ENCODE results near the gene ATE1. TPM values are rescaled to one million over a fixed set of nuclear protein-coding genes. Genes with fewer than 3 reads are reported as not detected.
A peak's percentile ranks its signal among the peaks of the same experiment; 100 is the strongest.

The ATE1 gene
- total and polyA plus RNA-seq, 2 experiments from 2014 or later = 17.4 to 24.5 TPM

DNA sequence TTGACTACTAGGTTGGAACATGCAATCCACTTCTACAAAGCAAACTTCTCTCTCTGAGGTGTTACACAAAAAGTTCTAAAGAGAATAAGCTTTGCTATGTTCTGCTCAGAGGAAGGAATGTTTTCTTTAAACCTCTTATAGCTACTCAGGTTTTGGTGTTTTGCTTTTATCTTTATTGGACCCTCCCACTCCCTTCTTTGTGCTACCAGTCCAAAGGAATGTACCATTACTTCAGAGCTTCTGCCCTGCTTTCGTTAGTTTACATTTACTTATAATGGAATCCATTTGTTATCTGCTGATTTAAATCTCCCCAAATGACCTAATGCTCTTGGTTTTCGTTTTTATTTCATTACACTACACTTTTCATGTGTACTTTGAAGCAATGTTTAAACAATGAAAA, 154.9 kb downstream of the ATE1 start:
- DNase-seq (ENCODE audit: low spot score) (peak; percentile 13), ATAC-seq (no peak)
- H3K4me1 ChIP-seq (ENCODE audit: insufficient read depth) = peaks cover 4% of the 10 kb centered on the region; the same call in 1 of the 2 replicates
- no peaks in the 10 kb centered on the region for H3K79me2 ChIP-seq (replicated peaks; ENCODE audit: insufficient read depth)
- Mint-ChIP-seq H3K36me3 (ENCODE audit: low read depth) (peaks cover 7% of the 10 kb centered on the region; the same call in 1 of the 3 replicates), H3K9me3 (0 out of 3 replicates have a peak, but pooled peaks cover 2% of the 10 kb centered on the region), H3K4me3 (no peak overlapping the region), H3K4me1 (peaks cover 12% of the 10 kb centered on the region; the same call in 2 of the 3 replicates), H3K27me3 (ENCODE audit: insufficient read depth, low read depth, poor library complexity) (no peaks in the 10 kb centered on the region), H3K27ac (no peak overlapping the region; the same call in 1 of the 2 replicates)
- no peaks in the 10 kb centered on the region for H3K9me2 ChIP-seq (ENCODE audit: insufficient read depth)
- no peak overlapping the region for H3K27ac ChIP-seq (ENCODE audit: low read depth)
- H2AFZ ChIP-seq = no peak overlapping the region
- H3K4me2 ChIP-seq = no peak overlapping the region
- H4K20me1 ChIP-seq (replicated peaks; ENCODE audit: insufficient read depth) = no peaks in the 10 kb centered on the region
- no peak for TF ChIP-seq REST (IDR thresholded peaks at IDR 0.05; ENCODE audit: unreplicated experiment)
- no peak for TF ChIP-seq JUNB (IDR thresholded peaks at IDR 0.05; ENCODE audit: unreplicated experiment)
- no peak for TF ChIP-seq ZNF331 (CRISPR knock-in tag; IDR thresholded peaks at IDR 0.05; ENCODE audit: low read depth)
- TF ChIP-seq NANOG (IDR thresholded peaks at IDR 0.05; ENCODE audit: borderline replicate concordance) = no peak
- no peak for TF ChIP-seq STAT1 (IDR thresholded peaks at IDR 0.05; ENCODE audit: unreplicated experiment)
- TF ChIP-seq EZH2phosphoT487 (IDR thresholded peaks at IDR 0.05; ENCODE audit: unreplicated experiment) = no peak
- no peak for TF ChIP-seq POLR2AphosphoS5 (IDR thresholded peaks at IDR 0.05; ENCODE audit: low read depth)
- no peaks in the 10 kb centered on the region for H3K36me3 ChIP-seq (ENCODE audit: insufficient read depth)
- H3K27me3 ChIP-seq (ENCODE audit: insufficient read depth) = no peaks in the 10 kb centered on the region
- H3K4me3 ChIP-seq = no peak overlapping the region
- H3F3A ChIP-seq (replicated peaks; ENCODE audit: low read depth) = no peaks in the 10 kb centered on the region

DNA sequence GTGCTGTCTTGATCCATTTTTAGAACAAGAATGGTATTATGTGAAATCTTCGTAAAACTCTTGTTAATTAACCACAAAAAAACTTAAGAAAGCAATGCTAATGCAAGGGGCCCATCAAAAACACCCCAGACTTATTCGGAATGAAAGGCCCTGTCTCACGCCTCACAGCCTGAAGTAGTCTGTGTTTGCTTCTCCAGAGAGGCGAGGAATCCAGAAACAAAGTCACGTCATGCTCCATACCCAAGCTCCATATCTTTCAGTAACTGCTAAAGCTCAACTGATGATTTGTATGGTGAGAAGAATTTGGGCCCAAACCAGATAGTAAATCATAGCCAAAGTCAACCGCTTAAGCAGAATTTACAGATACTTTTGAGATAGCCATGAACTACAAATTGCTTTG, 155.4 kb downstream of the ATE1 start:
- Mint-ChIP-seq H3K27me3 (ENCODE audit: insufficient read depth, low read depth, poor library complexity) (no peaks in the 10 kb centered on the region), H3K4me3 (no peak overlapping the region), H3K9me3 (peaks cover 7% of the 10 kb centered on the region; the same call in 2 of the 3 replicates), H3K36me3 (ENCODE audit: low read depth) (peaks cover 12% of the 10 kb centered on the region; the same call in 2 of the 3 replicates), H3K4me1 (peaks cover 12% of the 10 kb centered on the region; the same call in 2 of the 3 replicates), H3K27ac (peak overlapping the region; percentile 37; the same call in 1 of the 2 replicates)
- no peak for DNase-seq (ENCODE audit: low spot score)
- no peak overlapping the region for H2AFZ ChIP-seq
- no peak overlapping the region for H3K4me3 ChIP-seq
- H3F3A ChIP-seq (replicated peaks; ENCODE audit: low read depth) = no peaks in the 10 kb centered on the region
- H4K20me1 ChIP-seq (replicated peaks; ENCODE audit: insufficient read depth) = no peaks in the 10 kb centered on the region
- no peak overlapping the region for H3K4me2 ChIP-seq
- no peaks in the 10 kb centered on the region for H3K27me3 ChIP-seq (ENCODE audit: insufficient read depth)
- H3K79me2 ChIP-seq (replicated peaks; ENCODE audit: insufficient read depth) = no peaks in the 10 kb centered on the region
- TF ChIP-seq REST (IDR thresholded peaks at IDR 0.05; ENCODE audit: unreplicated experiment) = no peak
- TF ChIP-seq, protein P1, sequence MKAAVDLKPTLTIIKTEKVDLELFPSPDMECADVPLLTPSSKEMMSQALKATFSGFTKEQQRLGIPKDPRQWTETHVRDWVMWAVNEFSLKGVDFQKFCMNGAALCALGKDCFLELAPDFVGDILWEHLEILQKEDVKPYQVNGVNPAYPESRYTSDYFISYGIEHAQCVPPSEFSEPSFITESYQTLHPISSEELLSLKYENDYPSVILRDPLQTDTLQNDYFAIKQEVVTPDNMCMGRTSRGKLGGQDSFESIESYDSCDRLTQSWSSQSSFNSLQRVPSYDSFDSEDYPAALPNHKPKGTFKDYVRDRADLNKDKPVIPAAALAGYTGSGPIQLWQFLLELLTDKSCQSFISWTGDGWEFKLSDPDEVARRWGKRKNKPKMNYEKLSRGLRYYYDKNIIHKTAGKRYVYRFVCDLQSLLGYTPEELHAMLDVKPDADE (IDR thresholded peaks at IDR 0.05) = no peak
- no peak for TF ChIP-seq JUNB (IDR thresholded peaks at IDR 0.05; ENCODE audit: unreplicated experiment)
- no peak for TF ChIP-seq CREB1 (CRISPR knock-in tag; IDR thresholded peaks at IDR 0.05; ENCODE audit: low read depth)
- no peak for TF ChIP-seq NANOG (IDR thresholded peaks at IDR 0.05; ENCODE audit: borderline replicate concordance)
- no peaks in the 10 kb centered on the region for H3K9me2 ChIP-seq (ENCODE audit: insufficient read depth)
- H3K27ac ChIP-seq (ENCODE audit: low read depth) = no peak overlapping the region
- H3K36me3 ChIP-seq (ENCODE audit: insufficient read depth) = no peaks in the 10 kb centered on the region; the same call in 1 of the 2 replicates
- peaks cover 4% of the 10 kb centered on the region; the same call in 1 of the 2 replicates for H3K4me1 ChIP-seq (ENCODE audit: insufficient read depth)
- ATAC-seq = no peak; the same call in 2 of the 3 replicates

Measured in GM23338 (cell line).